ENCODE results near the gene DOC2A. TPM values are rescaled to one million over a fixed set of nuclear protein-coding genes. Genes with fewer than 3 reads are reported as not detected.

DOC2A gene
- total and polyA plus RNA-seq, 10 donors, result 0.74 to 4.8 (median 2.5) TPM

GRCh38 chr16:29988346-29989075 is 22.3 kb downstream of the DOC2A start:
- Histone ChIP-seq H3K4me3 (no peak overlapping the region), H3K4me1 (peaks cover 0 to 7% (median 1%) of the 10 kb centered on the region in 6 donors), H3K27me3 (replicated peaks in 1 of 7) (no peaks in the 10 kb centered on the region), H3K36me3 (peaks cover 7 to 100% (median 99%) of the 10 kb centered on the region in 6 donors), H3K27ac (no peak overlapping the region), H3K9me3 (no peaks in the 10 kb centered on the region)
- 88 to 93% (median 93%) methylated on average over 16 to 17 of the region's 17 CpGs for WGBS, 5 donors
- intact Hi-C loops (cut with DNase I; ENCODE audit: low total_unique reads), result no loop called here
- TF ChIP-seq CTCF (IDR thresholded peaks at IDR 0.05 in 8 of 11, conservative IDR thresholded peaks at IDR 0.05 in 3 of 11), result no peak
- TF ChIP-seq POLR2AphosphoS5 (IDR thresholded peaks at IDR 0.05), result peak in 1 of 3 donors; percentile 23
- peak; percentile 47 for DNase-seq

DNA sequence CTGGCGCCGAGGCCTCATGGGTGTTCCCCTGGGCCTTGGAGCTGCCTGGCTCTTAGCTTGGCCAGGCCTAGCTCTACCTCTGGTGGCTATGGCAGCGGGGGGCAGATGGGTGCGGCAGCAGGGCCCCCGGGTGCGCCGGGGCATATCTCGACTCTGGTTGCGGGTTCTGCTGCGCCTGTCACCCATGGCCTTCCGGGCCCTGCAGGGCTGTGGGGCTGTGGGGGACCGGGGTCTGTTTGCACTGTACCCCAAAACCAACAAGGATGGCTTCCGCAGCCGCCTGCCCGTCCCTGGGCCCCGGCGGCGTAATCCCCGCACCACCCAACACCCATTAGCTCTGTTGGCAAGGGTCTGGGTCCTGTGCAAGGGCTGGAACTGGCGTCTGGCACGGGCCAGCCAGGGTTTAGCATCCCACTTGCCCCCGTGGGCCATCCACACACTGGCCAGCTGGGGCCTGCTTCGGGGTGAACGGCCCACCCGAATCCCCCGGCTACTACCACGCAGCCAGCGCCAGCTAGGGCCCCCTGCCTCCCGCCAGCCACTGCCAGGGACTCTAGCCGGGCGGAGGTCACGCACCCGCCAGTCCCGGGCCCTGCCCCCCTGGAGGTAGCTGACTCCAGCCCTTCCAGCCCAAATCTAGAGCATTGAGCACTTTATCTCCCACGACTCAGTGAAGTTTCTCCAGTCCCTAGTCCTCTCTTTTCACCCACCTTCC is 23.3 kb downstream of the DOC2A start:
- Histone ChIP-seq H3K9me3 (no peaks in the 10 kb centered on the region), H3K4me3 (no peak overlapping the region), H3K4me1 (no peaks in the 10 kb centered on the region), H3K27me3 (replicated peaks in 1 of 7) (no peaks in the 10 kb centered on the region), H3K27ac (no peak overlapping the region), H3K36me3 (peaks cover 11 to 100% (median 99%) of the 10 kb centered on the region in 6 donors)
- no peak for TF ChIP-seq POLR2A (IDR thresholded peaks at IDR 0.05)
- no peak for TF ChIP-seq CTCF (IDR thresholded peaks at IDR 0.05 in 8 of 11, conservative IDR thresholded peaks at IDR 0.05 in 3 of 11)
- TF ChIP-seq POLR2AphosphoS5 (IDR thresholded peaks at IDR 0.05), result peak in 1 of 3 donors; percentile 19
- WGBS, 5 donors, result 94 to 98% (median 95%) methylated on average over 13 to 35 of the region's 35 CpGs
- peak; percentile 69 for DNase-seq
- intact Hi-C loops (cut with DNase I; ENCODE audit: low total_unique reads), result no loop called here

DNA sequence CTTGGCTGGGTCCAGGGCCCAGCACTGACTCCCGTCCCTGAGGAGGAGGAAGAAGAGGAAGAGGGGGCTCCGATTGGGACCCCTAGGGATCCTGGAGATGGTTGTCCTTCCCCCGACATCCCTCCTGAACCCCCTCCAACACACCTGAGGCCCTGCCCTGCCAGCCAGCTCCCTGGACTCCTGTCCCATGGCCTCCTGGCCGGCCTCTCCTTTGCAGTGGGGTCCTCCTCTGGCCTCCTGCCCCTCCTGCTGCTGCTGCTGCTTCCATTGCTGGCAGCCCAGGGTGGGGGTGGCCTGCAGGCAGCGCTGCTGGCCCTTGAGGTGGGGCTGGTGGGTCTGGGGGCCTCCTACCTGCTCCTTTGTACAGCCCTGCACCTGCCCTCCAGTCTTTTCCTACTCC is 23.9 kb downstream of the DOC2A start:
- WGBS, 5 donors, result 69 to 98% (median 96%) methylated on average over 3 to 5 of the region's 5 CpGs
- Histone ChIP-seq H3K4me3 (no peak overlapping the region), H3K27me3 (replicated peaks in 1 of 7) (no peaks in the 10 kb centered on the region), H3K27ac (no peak overlapping the region), H3K4me1 (no peaks in the 10 kb centered on the region), H3K36me3 (peaks cover 11 to 100% (median 100%) of the 10 kb centered on the region in 6 donors), H3K9me3 (no peaks in the 10 kb centered on the region)
- TF ChIP-seq CTCF (IDR thresholded peaks at IDR 0.05 in 8 of 11, conservative IDR thresholded peaks at IDR 0.05 in 3 of 11) (no peak), POLR2AphosphoS5 (IDR thresholded peaks at IDR 0.05) (no peak), POLR2A (IDR thresholded peaks at IDR 0.05) (no peak)
- peak; percentile 43 for DNase-seq
- intact Hi-C loops (cut with DNase I; ENCODE audit: low total_unique reads), result no loop called here

GRCh38 chr16:29986231-29986630 is 24.6 kb downstream of the DOC2A start:
- no peaks in the 10 kb centered on the region for H3K9me3 ChIP-seq
- H3K27me3 ChIP-seq (replicated peaks in 1 of 7), result no peaks in the 10 kb centered on the region
- intact Hi-C loops (cut with DNase I; ENCODE audit: low total_unique reads), result no loop called here
- no peak overlapping the region for H3K4me3 ChIP-seq
- peak in 2 of 3 donors; percentile 9 to 31 for TF ChIP-seq POLR2AphosphoS5 (IDR thresholded peaks at IDR 0.05)
- no peak for TF ChIP-seq POLR2A (IDR thresholded peaks at IDR 0.05)
- TF ChIP-seq CTCF (IDR thresholded peaks at IDR 0.05 in 8 of 11, conservative IDR thresholded peaks at IDR 0.05 in 3 of 11), result no peak
- 94 to 97% (median 96%) methylated on average over 20 of the region's 20 CpGs for WGBS, 5 donors
- H3K27ac ChIP-seq, result no peak overlapping the region
- H3K36me3 ChIP-seq, result peaks cover 11 to 100% (median 100%) of the 10 kb centered on the region in 6 donors
- peaks cover 0 to 3% (median 2%) of the 10 kb centered on the region in 6 donors for H3K4me1 ChIP-seq
- peak; percentile 33 for DNase-seq
